Activated CD4-positive, alpha-beta T cell treated with anti-CD3 and anti-CD28 coated beads for 48 hours (primary cell): ENCODE results near the gene CUTC.
"Not testable (repeated sequence)": the region's sequence is repeated elsewhere in the genome, so short reads cannot be mapped to it uniquely, and the experiment has no call there.

Experiments
- DNase-seq: peaks from one replicate; pipeline ENCODE4 v3.0.0-alpha.2; 2020

CUTC gene, protein sequence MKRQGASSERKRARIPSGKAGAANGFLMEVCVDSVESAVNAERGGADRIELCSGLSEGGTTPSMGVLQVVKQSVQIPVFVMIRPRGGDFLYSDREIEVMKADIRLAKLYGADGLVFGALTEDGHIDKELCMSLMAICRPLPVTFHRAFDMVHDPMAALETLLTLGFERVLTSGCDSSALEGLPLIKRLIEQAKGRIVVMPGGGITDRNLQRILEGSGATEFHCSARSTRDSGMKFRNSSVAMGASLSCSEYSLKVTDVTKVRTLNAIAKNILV

DNA sequence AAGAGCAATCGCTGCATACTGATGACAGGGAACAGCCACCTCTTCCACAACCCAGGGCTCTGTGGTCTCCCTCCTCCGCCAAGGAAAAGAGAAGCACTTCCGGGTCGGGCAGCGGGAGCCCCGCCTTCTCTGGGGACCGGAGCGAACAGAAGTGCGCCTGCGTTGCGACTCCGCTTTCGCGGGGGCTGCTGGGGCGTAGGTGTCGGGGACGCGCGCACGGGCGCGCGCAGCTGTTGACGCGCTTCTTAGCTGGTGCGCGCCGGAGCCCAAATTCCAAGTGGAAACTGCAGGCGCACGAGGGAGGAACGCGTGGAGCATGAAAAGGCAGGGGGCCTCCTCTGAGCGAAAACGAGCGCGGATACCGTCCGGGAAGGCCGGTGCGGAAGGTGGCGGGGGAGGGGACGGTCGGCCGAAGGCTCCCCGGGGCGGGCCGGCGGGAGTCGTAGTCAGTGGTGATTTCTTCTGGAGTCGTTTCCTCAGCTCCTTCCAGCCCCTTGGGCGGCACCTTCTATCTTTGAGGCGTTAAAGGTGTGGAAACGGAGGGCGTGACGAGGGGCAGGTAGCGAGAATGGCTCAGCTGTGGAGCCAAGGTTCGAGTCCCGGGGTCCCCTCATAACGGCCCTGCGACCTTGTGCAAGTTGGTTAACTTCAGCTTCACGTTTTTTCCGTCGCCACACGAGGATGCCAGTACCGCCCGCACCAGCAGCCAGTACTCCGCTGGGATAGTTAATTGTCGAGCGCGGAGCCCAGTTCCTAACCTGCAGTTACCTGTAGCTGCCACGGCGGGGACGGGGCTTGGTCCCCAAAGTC lies at the start of gene CUTC, which contains the start of gene COX15:
Gene CUTC, plus strand, starts transcription at position 202 of the 810 bp plus-strand sequence. Its CDS starts 115 bp downstream, at position 317.
Gene COX15, minus strand, starts transcription at position 95 of the 810 bp plus-strand sequence. Its CDS starts 78 bp downstream, at position 17.
- DNase-seq: peak; percentile 97

DNA sequence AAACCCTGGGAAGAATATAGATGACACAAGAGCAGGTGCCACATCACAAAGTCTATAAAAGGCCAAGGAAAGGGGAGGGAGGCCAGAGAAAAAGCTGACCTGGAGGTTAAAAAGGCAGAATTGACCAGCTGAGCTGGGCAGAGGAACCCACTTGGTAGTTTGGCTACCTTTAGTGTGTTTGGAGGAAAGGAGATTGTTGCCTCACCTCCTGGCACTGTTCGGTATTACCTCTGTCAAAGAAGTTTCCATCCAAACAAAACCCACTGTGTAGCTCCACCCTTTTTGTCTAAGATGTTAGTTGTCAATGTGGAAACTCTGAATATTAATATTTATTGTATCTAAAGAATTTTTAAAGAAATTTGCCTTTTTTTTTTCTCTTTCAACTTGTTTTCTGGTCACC lies 49.3 kb upstream of the CUTC start:
- DNase-seq: no peak

DNA sequence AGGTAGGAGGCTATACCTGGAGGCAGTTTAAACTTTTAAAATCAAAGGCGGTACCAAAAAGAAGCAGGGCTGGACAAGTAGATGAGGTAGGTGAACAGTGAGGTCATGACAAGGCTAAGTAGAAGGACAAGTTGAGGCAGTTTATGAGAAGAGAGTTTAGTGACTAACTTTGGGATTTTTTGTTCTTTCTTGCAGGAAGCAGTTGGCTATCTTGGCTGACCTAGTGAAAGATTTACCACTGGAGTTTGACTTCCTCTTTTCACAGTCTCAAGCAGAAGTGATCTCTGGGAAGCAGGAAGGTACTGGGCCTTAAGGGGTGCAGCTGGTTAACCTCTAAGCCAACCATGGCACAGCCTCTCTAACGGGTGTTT lies 46.5 kb upstream of the CUTC start:
- no peak for DNase-seq

DNA sequence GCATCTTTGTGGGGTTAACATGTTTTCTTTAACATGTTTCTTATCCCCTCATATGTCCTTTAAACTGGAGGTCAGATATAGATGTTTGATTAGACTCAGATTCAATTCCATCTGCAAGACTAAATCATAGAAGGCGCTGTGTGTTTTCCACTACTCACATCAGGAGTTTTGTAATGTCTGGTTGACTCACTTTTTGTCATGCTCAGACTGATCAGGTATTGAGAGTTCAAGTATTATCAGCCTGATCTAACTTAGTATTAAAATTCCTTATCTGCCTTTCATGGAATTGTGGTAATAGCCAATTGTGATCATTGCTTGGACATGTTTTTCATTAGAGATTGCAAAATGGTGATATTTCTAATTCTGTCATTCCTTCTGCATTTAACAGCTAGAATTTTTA lies 42.6 kb upstream of the CUTC start:
- DNase-seq: no peak

DNA sequence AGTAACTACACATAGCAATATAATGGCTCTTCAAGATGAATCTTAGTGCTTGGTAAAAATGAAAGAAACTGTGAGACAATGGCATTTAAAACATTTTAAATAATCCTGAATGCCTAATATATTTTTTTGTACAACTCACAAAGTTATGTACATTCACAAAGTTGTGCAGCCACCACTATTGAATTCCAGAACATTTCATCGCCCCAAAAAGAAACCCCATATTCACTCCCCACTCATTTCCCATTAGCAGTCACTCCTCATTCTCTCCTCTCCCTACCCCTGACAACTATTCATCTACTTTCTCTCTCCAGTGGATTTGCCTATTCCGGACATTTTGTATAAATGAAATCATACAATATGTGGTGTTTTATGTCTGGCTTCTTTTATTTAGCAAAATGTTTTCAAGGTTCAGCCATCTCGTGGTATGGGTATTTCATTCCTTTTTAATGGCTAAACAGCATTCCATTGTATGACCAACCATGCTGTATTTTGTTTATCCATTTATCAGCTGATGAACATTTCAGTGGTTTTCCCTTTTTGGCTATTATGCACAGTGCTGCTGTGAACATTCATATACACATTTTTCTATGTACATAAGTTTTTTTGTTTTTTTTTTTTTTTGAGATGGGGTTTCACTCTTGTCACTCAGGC lies 38.0 kb upstream of the CUTC start:
- no peak for DNase-seq

DNA sequence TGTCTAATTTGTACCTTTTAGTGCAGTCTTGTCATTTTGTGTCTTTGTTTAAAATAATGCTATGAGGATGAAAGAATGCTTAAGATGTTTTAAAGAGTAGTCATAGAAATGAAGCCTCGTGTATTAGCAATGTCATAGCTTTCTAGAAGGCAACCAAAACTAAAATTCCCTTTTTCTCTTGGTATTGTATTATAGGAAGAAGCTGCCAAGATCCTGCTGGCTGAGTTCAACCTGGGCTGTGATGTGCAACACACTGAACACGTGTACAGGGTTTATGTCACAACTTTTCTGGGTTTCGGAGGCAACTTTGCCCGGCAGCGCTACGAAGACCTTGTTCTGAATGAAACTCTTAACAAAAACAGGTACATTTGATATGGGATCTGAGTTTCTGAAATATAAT lies 36.3 kb upstream of the CUTC start:
- no peak for DNase-seq

DNA sequence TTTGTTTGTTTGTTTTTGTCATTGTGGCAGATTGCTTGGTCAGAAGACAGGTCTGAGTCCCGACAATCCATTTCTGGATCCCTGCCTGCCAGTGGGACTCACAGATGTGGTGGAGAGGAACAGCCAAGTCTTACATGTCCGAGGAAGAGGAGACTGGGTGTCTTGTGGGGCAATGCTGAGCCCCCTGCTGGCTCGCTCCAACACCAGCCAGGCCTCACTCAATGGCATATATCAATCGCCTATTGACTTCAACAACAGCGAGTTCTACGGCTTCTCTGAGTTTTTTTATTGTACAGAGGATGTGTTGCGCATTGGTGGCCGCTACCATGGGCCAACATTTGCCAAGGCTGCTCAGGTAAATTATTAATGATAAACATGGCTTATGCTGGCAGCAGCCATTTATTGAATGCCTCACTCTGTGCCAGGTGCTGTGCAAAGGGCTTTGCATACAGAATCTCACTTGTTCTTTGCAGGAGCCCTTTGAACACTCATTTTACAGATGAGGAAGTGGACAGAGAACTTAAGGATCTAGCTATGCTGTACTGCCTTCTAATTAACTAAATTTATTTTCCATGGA lies 33.4 kb upstream of the CUTC start:
- no peak for DNase-seq

DNA sequence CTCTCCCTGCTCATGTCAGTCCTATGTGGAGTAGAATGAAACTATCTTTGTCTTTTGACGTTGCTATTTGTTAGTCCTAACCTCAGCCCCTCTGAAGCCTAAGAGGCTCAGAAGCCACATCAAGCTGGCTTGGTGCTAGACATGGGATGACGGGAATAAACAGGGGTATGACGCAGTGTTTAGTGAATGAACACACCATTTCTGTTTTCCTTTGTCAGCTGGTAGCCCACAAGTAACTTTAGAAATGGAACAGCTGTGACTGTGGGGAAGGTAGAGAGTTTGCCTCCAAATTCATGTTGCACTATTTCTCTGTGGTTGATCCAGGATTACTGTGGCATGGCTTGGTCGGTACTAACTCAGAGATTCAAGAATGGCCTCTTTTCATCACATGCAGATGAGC lies 31.4 kb upstream of the CUTC start:
- DNase-seq: no peak

DNA sequence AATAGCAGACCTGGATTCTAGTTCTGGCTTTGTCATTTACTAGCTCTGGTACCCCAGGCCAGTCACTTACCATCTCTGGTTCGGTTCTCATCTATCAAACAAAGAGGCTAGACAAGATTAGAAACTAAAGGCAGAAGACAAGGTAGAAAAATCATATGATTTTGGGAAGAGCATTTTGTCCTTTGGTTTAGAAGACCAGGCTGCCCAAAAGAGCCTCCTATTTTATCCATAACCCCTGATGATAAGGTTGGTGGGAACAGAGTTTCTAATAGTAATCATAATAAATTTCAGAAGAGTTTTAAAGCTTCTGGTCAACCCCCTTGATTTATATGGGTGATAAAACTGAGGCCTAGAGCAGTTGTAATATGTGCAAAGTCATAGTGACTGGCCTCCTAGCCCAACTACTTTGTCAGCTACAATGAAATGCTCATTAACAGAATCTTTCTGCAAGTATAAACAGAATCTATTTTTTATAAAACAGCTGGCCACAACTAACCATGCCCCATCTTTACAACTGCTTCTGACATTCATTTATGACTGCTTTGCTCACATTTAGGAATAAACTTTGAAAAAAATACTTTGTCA lies 23.5 kb upstream of the CUTC start:
- no peak for DNase-seq

DNA sequence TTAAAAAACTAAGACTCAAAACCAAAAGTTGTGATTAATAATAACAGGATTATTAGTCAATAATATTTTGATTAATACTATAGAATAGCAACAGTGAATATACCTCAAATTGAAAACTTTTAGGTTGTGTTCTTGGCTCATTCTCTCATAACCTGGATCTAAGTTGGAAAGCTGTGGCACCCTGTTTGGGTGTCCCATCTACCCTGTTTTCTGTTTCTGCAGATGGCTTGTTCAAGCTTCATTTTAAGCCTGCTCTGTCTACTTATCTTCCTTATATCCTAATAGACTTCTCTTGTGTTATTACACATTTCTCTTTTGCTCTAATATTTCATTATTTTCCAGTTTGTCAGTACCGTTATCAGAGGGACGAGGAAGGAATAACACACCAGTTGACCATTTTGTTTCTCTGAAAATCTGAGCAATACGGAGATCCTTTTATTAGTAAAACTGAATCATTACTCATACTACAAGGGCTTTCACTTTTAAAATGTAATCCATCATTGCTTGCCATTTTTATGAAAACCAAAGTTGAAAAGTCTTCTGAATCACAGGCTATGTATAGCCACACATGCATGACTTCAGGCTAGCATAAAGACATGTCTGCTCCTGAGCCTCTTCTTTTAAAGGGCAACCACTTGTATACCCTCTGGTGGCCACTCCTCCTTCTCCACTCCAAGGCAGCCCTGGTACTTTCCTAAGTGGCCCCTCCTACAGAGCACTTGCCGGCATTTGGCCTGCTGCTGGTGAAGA lies 22.4 kb upstream of the CUTC start:
- DNase-seq: peak; percentile 15

DNA sequence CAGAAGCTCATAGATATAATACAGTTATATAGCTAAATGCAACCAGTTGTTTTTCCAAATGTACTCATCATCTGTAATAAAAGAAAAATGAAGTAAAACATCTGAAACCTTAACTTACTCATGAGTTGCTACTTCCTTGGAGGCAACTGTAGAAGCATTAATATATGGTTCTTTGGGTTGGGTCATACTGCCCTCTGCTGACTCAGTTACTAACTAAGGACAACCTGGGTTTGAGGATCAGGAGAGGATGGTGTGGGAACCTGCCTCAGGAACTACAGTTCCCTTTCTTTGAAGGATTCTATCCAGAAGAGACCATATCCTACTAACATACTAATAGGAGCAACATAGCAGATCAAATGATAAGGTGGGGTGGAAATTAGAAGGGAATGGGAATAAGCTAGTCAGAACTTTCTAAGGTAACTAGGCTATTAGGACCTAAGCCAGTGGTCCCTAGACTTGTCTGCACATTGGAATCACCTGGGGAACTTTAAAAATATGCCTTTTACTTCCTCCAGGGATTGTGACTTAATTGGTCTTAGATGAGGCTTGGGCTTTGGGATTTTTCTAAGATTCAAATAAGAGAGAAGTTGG lies 20.8 kb upstream of the CUTC start:
- peak; percentile 27 for DNase-seq

DNA sequence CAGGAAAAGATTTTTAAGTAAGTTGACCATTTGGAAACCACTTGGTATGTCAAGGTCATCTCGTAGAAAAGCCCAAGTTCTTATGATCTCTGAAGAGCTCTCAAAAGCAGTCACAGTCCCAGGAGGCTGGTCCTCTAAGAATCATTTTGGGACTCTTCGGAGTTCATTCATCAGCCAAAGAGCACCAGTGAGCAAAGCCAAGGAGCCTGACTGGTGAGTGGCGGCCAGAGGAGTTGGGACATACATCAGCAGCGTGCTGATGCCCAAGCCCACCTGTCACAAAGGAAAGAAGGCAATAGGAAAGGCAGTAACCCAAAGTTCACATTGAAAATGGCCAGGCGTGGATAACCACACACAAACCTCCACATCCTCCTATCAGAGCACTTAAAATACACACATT lies 17.6 kb upstream of the CUTC start:
- no peak for DNase-seq

DNA sequence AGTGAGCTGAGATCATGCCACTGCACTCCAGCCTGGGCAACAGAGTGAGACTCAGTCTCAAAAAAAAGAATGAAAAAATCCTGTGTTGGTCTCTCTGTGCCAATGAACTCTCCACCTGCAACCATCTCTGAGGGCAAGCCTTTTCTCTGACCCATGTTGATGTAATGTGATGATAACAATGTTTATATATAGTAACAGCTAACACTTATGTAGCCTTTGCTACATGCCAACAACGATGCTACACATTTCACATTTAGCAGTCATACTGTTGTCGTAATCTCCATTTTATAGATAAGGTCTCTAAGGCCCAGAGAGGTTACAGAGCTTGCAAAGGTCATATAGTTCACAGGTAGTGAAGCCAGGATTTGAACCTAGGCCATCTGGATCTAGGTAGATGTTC lies 11.6 kb upstream of the CUTC start:
- DNase-seq: no peak

DNA sequence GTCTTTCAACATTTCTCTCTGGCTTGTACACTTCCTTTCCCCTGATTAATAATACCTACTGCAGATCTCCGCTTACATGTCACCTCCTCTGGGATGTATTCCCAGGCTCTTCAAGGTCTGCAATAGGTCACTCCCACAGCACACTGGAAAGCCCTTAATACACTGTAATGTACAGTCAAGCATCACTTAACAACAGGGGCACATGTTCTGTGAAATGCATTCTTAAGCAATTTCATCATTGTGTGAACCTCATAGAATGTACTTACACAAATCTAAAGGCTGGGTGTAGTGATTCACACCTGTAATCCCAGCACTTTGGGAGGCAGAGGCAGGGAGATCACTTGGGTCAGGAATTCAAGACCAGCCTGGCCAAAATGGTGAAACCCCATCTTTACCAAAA lies 2.0 kb upstream of the CUTC start:
- no peak for DNase-seq

DNA sequence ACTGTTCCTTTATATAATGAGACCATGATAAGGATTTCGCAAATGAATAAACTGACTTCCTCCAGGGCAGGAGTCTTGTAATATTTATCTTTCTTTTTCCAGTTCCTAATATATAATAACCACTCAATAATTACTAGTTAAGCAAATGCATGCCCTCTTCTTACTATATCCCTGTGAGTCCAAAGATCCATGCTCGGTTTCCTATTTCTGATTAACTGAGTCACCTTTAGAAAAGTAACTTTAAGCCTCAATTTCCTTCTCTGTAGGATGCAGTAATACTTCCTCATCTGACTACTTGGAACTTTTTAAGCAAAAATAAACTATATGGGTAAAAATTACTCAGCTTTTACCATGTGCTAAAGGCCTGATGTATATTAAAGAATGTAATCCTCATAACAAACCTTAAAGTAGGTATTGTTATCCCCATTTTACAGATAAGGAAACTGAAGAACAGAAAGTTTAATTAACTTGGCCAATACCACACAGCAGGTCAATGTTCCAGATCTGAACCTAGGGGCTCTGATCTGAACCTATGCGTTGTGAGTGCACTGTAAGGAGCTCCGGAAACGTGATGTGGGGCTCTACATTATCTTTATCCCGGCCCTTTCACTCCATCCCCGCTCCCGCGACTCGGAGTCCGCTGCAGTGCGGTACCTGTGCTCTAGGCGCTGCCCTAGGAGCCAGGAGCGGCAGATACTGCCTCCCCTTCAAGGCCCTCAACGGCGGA lies 565 bp upstream of the CUTC start:
- no peak for DNase-seq

DNA sequence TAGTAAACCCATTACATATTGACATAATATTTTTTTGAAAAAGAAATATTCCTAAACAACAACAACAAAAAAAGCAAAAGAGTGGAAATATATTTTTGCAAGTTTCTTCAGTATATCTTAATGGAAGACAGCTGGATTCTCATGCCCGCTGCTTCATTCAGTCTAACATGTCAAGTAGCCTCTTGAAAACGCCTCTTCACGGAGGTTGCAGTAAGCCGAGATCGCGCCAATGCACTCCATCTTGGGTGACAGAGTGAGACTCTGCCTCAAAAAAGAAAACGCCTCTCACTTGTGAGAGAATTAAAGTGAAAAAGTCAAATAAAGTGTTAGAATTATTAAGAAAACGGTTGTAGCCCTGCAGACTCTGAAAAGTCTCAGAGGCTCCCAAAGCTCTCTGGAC lies 1.3 kb downstream of the CUTC start:
- DNase-seq: no peak

DNA sequence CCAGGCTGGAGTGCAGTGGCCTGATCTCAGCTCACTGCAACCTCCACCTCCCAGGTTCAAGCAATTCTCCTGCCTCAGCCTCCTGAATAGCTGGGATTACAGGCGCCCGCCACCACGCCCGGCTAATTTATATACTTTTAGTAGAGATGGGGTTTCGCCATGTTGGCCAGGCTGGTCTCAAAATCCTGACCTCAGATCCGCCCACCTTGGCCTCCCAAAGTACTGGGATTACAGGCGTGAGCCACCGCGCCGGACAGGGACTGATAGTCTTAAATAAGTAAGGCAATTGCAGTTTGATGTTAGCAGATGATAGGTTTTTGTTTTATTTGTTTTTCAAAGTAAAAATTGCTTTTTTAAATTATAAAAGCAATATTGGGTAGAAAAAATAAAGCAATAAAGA lies 2.1 kb downstream of the CUTC start:
- not testable (repeated sequence) for DNase-seq

DNA sequence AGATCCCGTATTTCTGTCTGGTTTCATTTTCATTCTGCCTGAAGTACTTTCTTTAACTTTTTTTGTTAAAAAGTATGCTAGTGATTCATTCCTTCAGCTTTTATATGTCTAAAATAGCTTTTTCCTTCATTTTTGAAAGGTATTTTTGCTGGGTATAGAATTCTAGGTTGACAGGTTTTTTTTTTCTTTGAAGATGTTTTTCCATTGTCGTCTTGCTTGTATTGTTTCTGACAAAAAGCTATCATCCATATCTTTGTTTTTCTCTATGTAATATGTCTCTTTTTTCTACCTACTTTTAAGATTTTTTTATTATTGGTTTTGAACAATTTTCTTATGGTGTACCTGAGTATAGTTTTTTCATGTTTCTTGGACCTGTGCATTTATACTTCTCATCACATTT lies 8.2 kb downstream of the CUTC start:
- DNase-seq: no peak

DNA sequence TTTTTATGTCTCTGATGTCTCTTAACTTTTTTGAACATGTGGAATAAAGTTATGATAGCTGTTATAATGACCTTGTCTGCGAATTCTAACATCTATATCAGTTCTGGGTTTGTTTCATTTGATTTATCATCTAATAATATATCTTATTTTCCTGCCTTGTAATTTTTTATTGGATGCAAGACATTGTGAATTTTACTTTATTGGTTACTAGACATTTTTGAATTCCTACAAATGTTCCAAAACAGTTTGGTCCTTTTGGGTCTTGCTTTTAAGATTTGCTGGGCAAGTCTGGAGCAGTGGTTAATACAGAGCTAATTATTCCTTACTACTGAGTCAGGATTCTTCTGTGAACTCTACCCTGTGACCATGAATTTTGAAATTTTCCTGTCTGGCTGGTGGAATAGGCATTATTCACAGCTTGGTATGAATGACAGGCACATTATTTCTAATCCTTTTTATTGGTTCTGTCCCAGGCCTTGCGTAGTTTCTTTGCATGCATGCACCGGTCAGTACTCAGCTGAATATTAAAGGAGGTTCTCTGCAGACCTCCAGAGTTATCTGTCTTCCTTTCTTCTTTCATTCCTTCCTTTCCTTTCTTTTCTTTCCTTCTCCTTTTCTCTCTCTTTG lies 9.0 kb downstream of the CUTC start:
- no peak for DNase-seq

DNA sequence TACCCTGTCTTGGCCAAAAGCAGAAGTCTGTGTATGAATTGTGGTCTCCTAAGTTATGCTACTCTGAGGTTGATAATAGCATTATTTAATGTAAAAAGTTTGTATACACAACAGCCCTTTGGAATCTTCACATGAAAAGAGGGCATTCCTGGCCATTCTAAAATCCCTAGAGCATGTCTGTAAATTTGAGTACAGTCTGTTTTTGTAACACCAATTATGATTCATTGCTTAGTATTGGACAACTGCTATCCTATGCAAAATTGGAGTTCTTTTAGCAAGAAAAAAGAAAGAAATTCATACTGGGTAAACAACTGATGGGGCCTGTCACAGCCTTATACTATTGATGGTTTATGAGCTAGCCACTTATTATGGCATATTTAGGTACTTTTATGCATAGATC lies 10.2 kb downstream of the CUTC start:
- DNase-seq: no peak

DNA sequence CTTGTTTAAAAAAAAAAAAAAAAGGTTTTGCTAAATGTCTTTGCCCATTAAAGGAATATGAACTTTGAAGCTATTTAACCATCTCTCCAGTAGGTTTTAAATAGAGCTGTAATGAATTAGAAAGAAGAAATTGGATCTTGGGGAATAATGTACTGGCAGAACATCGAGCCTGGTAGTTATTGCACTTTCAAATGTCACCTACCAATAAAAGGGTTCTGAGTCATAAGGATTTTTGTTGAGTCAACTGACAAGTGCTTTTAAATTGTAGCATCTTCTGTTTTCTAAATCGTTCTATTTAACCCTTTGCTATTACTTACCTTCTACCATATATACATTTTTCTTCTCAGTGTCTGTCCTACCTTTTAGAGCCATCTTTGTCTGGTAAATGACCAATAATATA lies 10.7 kb downstream of the CUTC start:
- no peak for DNase-seq
